SIG-M5 (cell line): ENCODE results near the gene SRGAP2B.
"Not testable (repeated sequence)": the region's sequence is repeated elsewhere in the genome, so short reads cannot be mapped to it uniquely, and the experiment has no call there.

Experiments used
- DNase-seq: peaks from one replicate; lab custom pipeline; 2025; lab: John Stamatoyannopoulos, UW

Gene SRGAP2B

GRCh38 chr1:145045571-145046273 is 49.4 kb downstream of the SRGAP2B start:
- not testable (repeated sequence) for DNase-seq

GRCh38 chr1:145041519-145041918 is 53.6 kb downstream of the SRGAP2B start:
- not testable (repeated sequence) for DNase-seq

GRCh38 chr1:145036019-145036418 is 59.1 kb downstream of the SRGAP2B start:
- not testable (repeated sequence) for DNase-seq

- not testable (repeated sequence) for DNase-seq
Measured at GRCh38 chr1:145033523-145033922, 61.6 kb downstream of the SRGAP2B start.

- not testable (repeated sequence) for DNase-seq
Measured at GRCh38 chr1:145027251-145027650, 67.9 kb downstream of the SRGAP2B start.

- DNase-seq, result not testable (repeated sequence)
Measured at GRCh38 chr1:145025286-145025685, 69.8 kb downstream of the SRGAP2B start.

- DNase-seq, result not testable (repeated sequence)
Measured at GRCh38 chr1:145022259-145022658, 72.9 kb downstream of the SRGAP2B start.

- DNase-seq, result not testable (repeated sequence)
Measured at GRCh38 chr1:145021749-145022148, 73.4 kb downstream of the SRGAP2B start.

GRCh38 chr1:145019709-145020108 is 75.4 kb downstream of the SRGAP2B start:
- DNase-seq, result not testable (repeated sequence)

- not testable (repeated sequence) for DNase-seq
Measured at GRCh38 chr1:145017725-145018124, 77.4 kb downstream of the SRGAP2B start.

- not testable (repeated sequence) for DNase-seq
Measured at GRCh38 chr1:145016492-145016862, 78.7 kb downstream of the SRGAP2B start.

GRCh38 chr1:145015744-145016491 is 79.2 kb downstream of the SRGAP2B start:
- DNase-seq, result not testable (repeated sequence)

- DNase-seq, result not testable (repeated sequence)
Measured at GRCh38 chr1:145013353-145013752, 81.8 kb downstream of the SRGAP2B start.

- not testable (repeated sequence) for DNase-seq
Measured at GRCh38 chr1:145011811-145012210, 83.3 kb downstream of the SRGAP2B start.

GRCh38 chr1:145010580-145010979 is 84.5 kb downstream of the SRGAP2B start:
- DNase-seq, result not testable (repeated sequence)

GRCh38 chr1:145009928-145010327 is 85.2 kb downstream of the SRGAP2B start:
- DNase-seq, result not testable (repeated sequence)

- DNase-seq, result not testable (repeated sequence)
Measured at GRCh38 chr1:145008388-145008787, 86.7 kb downstream of the SRGAP2B start.

GRCh38 chr1:145005142-145005541 is 90.0 kb downstream of the SRGAP2B start:
- DNase-seq, result not testable (repeated sequence)

- DNase-seq, result not testable (repeated sequence)
Measured at GRCh38 chr1:145001381-145001780, 93.7 kb downstream of the SRGAP2B start.

- not testable (repeated sequence) for DNase-seq
Measured at GRCh38 chr1:145000743-145001326, 94.3 kb downstream of the SRGAP2B start.

- DNase-seq, result not testable (repeated sequence)
Measured at GRCh38 chr1:145000074-145000742, 94.9 kb downstream of the SRGAP2B start.

GRCh38 chr1:144998981-144999273 is 96.2 kb downstream of the SRGAP2B start:
- not testable (repeated sequence) for DNase-seq
